WTC11 (cell line): Measurements from ENCODE around the gene AKAP6. TPM values are rescaled to one million over a fixed set of nuclear protein-coding genes. Genes with fewer than 3 reads are reported as not detected.

Experiments
- ATAC-seq: fragments of 200-7000 bp; cut with Tn5 transposase; 2 replicates; pipeline ENCODE4 v1.10.0; 2021; ENCODE audit warnings: mild to moderate bottlenecking, moderate library complexity
- CTCF ChIA-PET: fragments of 300-600 bp; sonication (Branson Sonifier 250); formaldehyde crosslinking; loops from one replicate; lab custom pipeline; 2021; ENCODE audit warnings: antibody characterized with exemption; lab: Charles Lee
- POLR2A ChIA-PET: fragments of 350-600 bp; sonication (Branson Sonifier 250); formaldehyde crosslinking; loops from one replicate; lab custom pipeline; 2021; ENCODE audit warnings: antibody characterized with exemption; lab: Charles Lee
- DNase-seq: peaks from one replicate; pipeline ENCODE4 v3.0.0; 2021; ENCODE audit warnings: low spot score
- H3K27ac Mint-ChIP-seq: 2 replicates; pipeline ENCODE4 v1.8.0; 2021; ENCODE audit warnings: mixed read lengths
- H3K27me3 Mint-ChIP-seq: 2 replicates; pipeline ENCODE4 v1.8.0; 2021; ENCODE audit warnings: low read depth, mild to moderate bottlenecking, moderate library complexity, mixed read lengths
- H3K36me3 Mint-ChIP-seq: 2 replicates; pipeline ENCODE4 v1.8.0; 2021; ENCODE audit warnings: mixed read lengths
- H3K4me1 Mint-ChIP-seq: 2 replicates; pipeline ENCODE4 v1.8.0; 2022; ENCODE audit warnings: mixed read lengths
- H3K4me3 Mint-ChIP-seq: 2 replicates; pipeline ENCODE4 v1.8.0; 2021; ENCODE audit warnings: mild to moderate bottlenecking, moderate library complexity, mixed read lengths
- H3K9me3 Mint-ChIP-seq: 2 replicates; pipeline ENCODE4 v1.8.0; 2021; ENCODE audit warnings: mixed read lengths
- ATF1 ChIP-seq: sonication (generic); formaldehyde crosslinking; IDR thresholded peaks from 2 replicates; pipeline ENCODE4 v1.8.1; 2023; ENCODE audit warnings: mild to moderate bottlenecking, moderate library complexity, missing genetic modification reagents
- ATF2 ChIP-seq: sonication (generic); formaldehyde crosslinking; IDR thresholded peaks from 2 replicates; pipeline ENCODE4 v1.8.1; 2022; ENCODE audit warnings: low read depth, missing genetic modification reagents, borderline replicate concordance
- CBFB ChIP-seq: sonication (generic); formaldehyde crosslinking; IDR thresholded peaks from 2 replicates; pipeline ENCODE4 v1.8.1; 2022; ENCODE audit warnings: mild to moderate bottlenecking, low read depth, missing genetic modification reagents
- CDX4 ChIP-seq: fragments of 250-450 bp; sonication (Bioruptor Pico); IDR thresholded peaks from 2 replicates; pipeline ENCODE4 v1.9.0; 2021; ENCODE audit warnings: moderate library complexity, mild to moderate bottlenecking, inconsistent platforms, borderline replicate concordance
- CREB1 ChIP-seq: sonication (generic); formaldehyde crosslinking; IDR thresholded peaks from 2 replicates; pipeline ENCODE4 v1.8.0; 2023; ENCODE audit warnings: mild to moderate bottlenecking, missing genetic modification reagents
- E2F5 ChIP-seq: sonication (generic); formaldehyde crosslinking; IDR thresholded peaks from 2 replicates; pipeline ENCODE4 v1.8.1; 2022; ENCODE audit warnings: mild to moderate bottlenecking, moderate library complexity, missing genetic modification reagents
- ESRRA ChIP-seq: sonication (generic); formaldehyde crosslinking; IDR thresholded peaks from 2 replicates; pipeline ENCODE4 v1.8.1; 2022; ENCODE audit warnings: mild to moderate bottlenecking, missing genetic modification reagents, borderline replicate concordance
- FOXP1 ChIP-seq: sonication (generic); formaldehyde crosslinking; IDR thresholded peaks from 2 replicates; pipeline ENCODE4 v1.8.0; 2022; ENCODE audit warnings: missing genetic modification reagents, mild to moderate bottlenecking, moderate library complexity, borderline replicate concordance
- GRHL2 ChIP-seq: fragments of 250-450 bp; sonication (Bioruptor Pico); IDR thresholded peaks from 2 replicates; pipeline ENCODE4 v1.8.0; 2022; ENCODE audit warnings: mild to moderate bottlenecking, moderate library complexity; ENCODE audit not compliant: insufficient replicate concordance, severe bottlenecking
- KAT7 ChIP-seq: sonication (generic); formaldehyde crosslinking; IDR thresholded peaks from 2 replicates; pipeline ENCODE4 v1.8.1; 2023; ENCODE audit warnings: missing genetic modification reagents, mild to moderate bottlenecking, borderline replicate concordance
- MXD4 ChIP-seq: fragments of 250-450 bp; sonication (Bioruptor Pico); IDR thresholded peaks from 2 replicates; pipeline ENCODE4 v1.8.0; 2021; ENCODE audit warnings: mild to moderate bottlenecking, moderate library complexity, borderline replicate concordance
- NFYB ChIP-seq: sonication (generic); formaldehyde crosslinking; conservative IDR thresholded peaks from 2 replicates; pipeline ENCODE4 v1.8.0; 2022; ENCODE audit warnings: low read depth, missing genetic modification reagents
- NR2C2 ChIP-seq: sonication (generic); formaldehyde crosslinking; IDR thresholded peaks from 2 replicates; pipeline ENCODE4 v1.8.0; 2022; ENCODE audit warnings: mild to moderate bottlenecking, missing genetic modification reagents
- SP1 ChIP-seq: sonication (generic); formaldehyde crosslinking; conservative IDR thresholded peaks from 2 replicates; pipeline ENCODE4 v1.8.1; 2022; ENCODE audit warnings: missing genetic modification reagents
- STAT6 ChIP-seq: sonication (generic); formaldehyde crosslinking; conservative IDR thresholded peaks from 2 replicates; pipeline ENCODE4 v1.8.1; 2023; ENCODE audit warnings: mild to moderate bottlenecking, low read depth, missing genetic modification reagents, moderate library complexity
- TCF7 ChIP-seq: sonication (generic); formaldehyde crosslinking; IDR thresholded peaks from 2 replicates; pipeline ENCODE4 v1.8.0; 2022; ENCODE audit warnings: mild to moderate bottlenecking, low read depth, missing genetic modification reagents, moderate library complexity
- ZBTB43 ChIP-seq: sonication (generic); formaldehyde crosslinking; IDR thresholded peaks from 2 replicates; pipeline ENCODE4 v1.8.1; 2023; ENCODE audit warnings: mild to moderate bottlenecking, missing genetic modification reagents
- ZNF281 ChIP-seq: sonication (generic); formaldehyde crosslinking; IDR thresholded peaks from 2 replicates; pipeline ENCODE4 v1.8.0; 2023; ENCODE audit warnings: mild to moderate bottlenecking, missing genetic modification reagents
- ZNF317 ChIP-seq: sonication (generic); formaldehyde crosslinking; IDR thresholded peaks from 2 replicates; pipeline ENCODE4 v1.8.1; 2023; ENCODE audit warnings: low read depth, mild to moderate bottlenecking, moderate library complexity, missing genetic modification reagents, borderline replicate concordance
- ZNF396 ChIP-seq: fragments of 250-450 bp; sonication (Bioruptor Pico); IDR thresholded peaks from 2 replicates; pipeline ENCODE4 v1.8.0; 2021; ENCODE audit warnings: mild to moderate bottlenecking, moderate library complexity, borderline replicate concordance
- total RNA-seq: library from RNA; stranded (reverse); gene quantifications from 3 replicates; pipeline ENCODE4 v1.2.3, GENCODE V29; 2021

Gene AKAP6
- total RNA-seq, 1 experiment from 2014 or later, result 0.63 TPM

GRCh38 chr14:32645551-32645950, 316.5 kb downstream of the AKAP6 start:
- Mint-ChIP-seq H3K36me3 (no peaks in the 10 kb centered on the region), H3K4me1 (no peaks in the 10 kb centered on the region), H3K27me3 (no peaks in the 10 kb centered on the region), H3K4me3 (no peak overlapping the region), H3K9me3 (no peaks in the 10 kb centered on the region), H3K27ac (no peak overlapping the region)
- ATAC-seq (no peak), DNase-seq (no peak)
- ChIA-PET CTCF (no interaction called here), POLR2A (no interaction called here)
- TF ChIP-seq ATF2 (no peak), NFYB (no peak), ZBTB43 (CRISPR knock-in tag) (no peak), KAT7 (CRISPR knock-in tag) (no peak), FOXP1 (CRISPR knock-in tag) (no peak), ATF1 (CRISPR knock-in tag) (no peak), CREB1 (CRISPR knock-in tag) (no peak), CBFB (no peak), MXD4 (CRISPR knock-in tag) (no peak), SP1 (CRISPR knock-in tag) (no peak), STAT6 (CRISPR knock-in tag) (no peak), NR2C2 (CRISPR knock-in tag) (no peak), ESRRA (CRISPR knock-in tag) (no peak), ZNF317 (CRISPR knock-in tag) (no peak), E2F5 (no peak), GRHL2 (no peak)

- DNase-seq (no peak), ATAC-seq (no peak)
- ChIA-PET POLR2A (no interaction called here), CTCF (no interaction called here)
- Mint-ChIP-seq H3K9me3 (no peaks in the 10 kb centered on the region), H3K4me3 (no peak overlapping the region), H3K27ac (no peak overlapping the region), H3K27me3 (no peaks in the 10 kb centered on the region), H3K4me1 (no peaks in the 10 kb centered on the region), H3K36me3 (no peaks in the 10 kb centered on the region)
- TF ChIP-seq ZBTB43 (CRISPR knock-in tag) (no peak), ZNF396 (CRISPR knock-in tag) (no peak), TCF7 (CRISPR knock-in tag) (no peak), CDX4 (CRISPR knock-in tag) (no peak), NR2C2 (CRISPR knock-in tag) (no peak), ZNF281 (CRISPR knock-in tag) (no peak)
These were observed 319.3 kb downstream of the AKAP6 start for GRCh38 chr14:32648434-32648833.
